HG03442 (cell line): ENCODE results near the gene AGR2.

Experiments used
- ATAC-seq: cut with Tn5 transposase; IDR thresholded peaks from one replicate; pipeline ENCODE4 v1.9.1; 2021; ENCODE audit warnings: mild to moderate bottlenecking, moderate library complexity; ENCODE audit not compliant: unreplicated experiment

The AGR2 gene

GRCh38 chr7:16743236-16743635 lies 61.6 kb downstream of the AGR2 start:
- no peak for ATAC-seq

- ATAC-seq: no peak
Measured at GRCh38 chr7:16742547-16742946, 62.3 kb downstream of the AGR2 start.
